ENCODE measurements around the gene KDM4B. TPM values are rescaled to one million over a fixed set of nuclear protein-coding genes. Genes with fewer than 3 reads are reported as not detected.

The KDM4B gene
- total RNA-seq, 4 donors from 2014 or later: 26.0 to 51.2 (median 34.2) TPM

GRCh38 chr19:5057860-5058259 is 88.9 kb downstream of the KDM4B start:
- intact Hi-C loops (cut with DNase I): loop anchor here (10.0 kb wide), 1 partner anchor 87 kb away; no protein-coding TSS in a partner anchor
- Histone ChIP-seq H3K27me3 (no peaks in the 10 kb centered on the region), H3K36me3 (peaks cover 15 to 85% (median 57%) of the 10 kb centered on the region in 4 donors), H3K4me1 (peaks cover 0 to 13% (median 8%) of the 10 kb centered on the region in 4 donors), H3K27ac (replicated peaks in 1 of 4) (no peak overlapping the region), H3K4me3 (no peak overlapping the region), H3K9me3 (peaks cover 0 to 7% (median 0%) of the 10 kb centered on the region in 4 donors)
- no peak for TF ChIP-seq EP300 (IDR thresholded peaks at IDR 0.05)
- no peak for TF ChIP-seq POLR2AphosphoS5 (IDR thresholded peaks at IDR 0.05)
- TF ChIP-seq POLR2A (IDR thresholded peaks at IDR 0.05; ENCODE audit: low read depth): no peak
- TF ChIP-seq CTCF (IDR thresholded peaks at IDR 0.05): no peak
- DNase-seq (ENCODE audit: extremely low spot score): no peak
- 97% methylated on average over 5 of the region's 5 CpGs for WGBS

- intact Hi-C loops (cut with DNase I): loop anchor here (10.0 kb wide), 1 partner anchor 86 kb away; no protein-coding TSS in a partner anchor
- H3K36me3 ChIP-seq: peaks cover 21 to 85% (median 62%) of the 10 kb centered on the region in 4 donors
- WGBS: 89% methylated on average over 23 of the region's 34 CpGs
Observed at GRCh38 chr19:5058521-5059212, 89.8 kb downstream of the KDM4B start.

GRCh38 chr19:5059213-5059574 is 90.3 kb downstream of the KDM4B start:
- Histone ChIP-seq H3K27ac (replicated peaks in 1 of 4) (no peak overlapping the region), H3K27me3 (no peaks in the 10 kb centered on the region), H3K9me3 (peaks cover 0 to 10% (median 0%) of the 10 kb centered on the region in 4 donors), H3K4me3 (no peak overlapping the region), H3K4me1 (peaks cover 0 to 13% (median 6%) of the 10 kb centered on the region in 4 donors), H3K36me3 (peaks cover 21 to 86% (median 61%) of the 10 kb centered on the region in 4 donors)
- no peak for TF ChIP-seq POLR2A (IDR thresholded peaks at IDR 0.05; ENCODE audit: low read depth)
- TF ChIP-seq CTCF (IDR thresholded peaks at IDR 0.05): no peak
- no peak for TF ChIP-seq POLR2AphosphoS5 (IDR thresholded peaks at IDR 0.05)
- no peak for TF ChIP-seq EP300 (IDR thresholded peaks at IDR 0.05)
- WGBS: 79% methylated on average over 17 of the region's 21 CpGs
- intact Hi-C loops (cut with DNase I): loop anchor here (10.0 kb wide), 1 partner anchor 86 kb away; no protein-coding TSS in a partner anchor
- DNase-seq (ENCODE audit: extremely low spot score): no peak

More at GRCh38 chr19:5058521-5059212, 89.8 kb downstream of the KDM4B start:
- H3K27me3 ChIP-seq: no peaks in the 10 kb centered on the region
- H3K4me1 ChIP-seq: peaks cover 0 to 13% (median 8%) of the 10 kb centered on the region in 4 donors
- H3K4me3 ChIP-seq: no peak overlapping the region
- no peak for DNase-seq (ENCODE audit: extremely low spot score)
- peaks cover 0 to 10% (median 0%) of the 10 kb centered on the region in 4 donors for H3K9me3 ChIP-seq
- TF ChIP-seq CTCF (IDR thresholded peaks at IDR 0.05) (no peak), POLR2A (IDR thresholded peaks at IDR 0.05; ENCODE audit: low read depth) (no peak), POLR2AphosphoS5 (IDR thresholded peaks at IDR 0.05) (no peak), EP300 (IDR thresholded peaks at IDR 0.05) (no peak)
- H3K27ac ChIP-seq (replicated peaks in 1 of 4): no peak overlapping the region

GRCh38 chr19:5059793-5060192 is 90.9 kb downstream of the KDM4B start:
- Histone ChIP-seq H3K4me1 (peaks cover 0 to 13% (median 6%) of the 10 kb centered on the region in 4 donors), H3K36me3 (peaks cover 21 to 86% (median 61%) of the 10 kb centered on the region in 4 donors), H3K9me3 (peaks cover 0 to 10% (median 0%) of the 10 kb centered on the region in 4 donors), H3K27me3 (no peaks in the 10 kb centered on the region), H3K27ac (replicated peaks in 1 of 4) (no peak overlapping the region), H3K4me3 (no peak overlapping the region)
- 96% methylated on average over 7 of the region's 12 CpGs for WGBS
- no peak for DNase-seq (ENCODE audit: extremely low spot score)
- TF ChIP-seq POLR2A (IDR thresholded peaks at IDR 0.05; ENCODE audit: low read depth): no peak
- TF ChIP-seq POLR2AphosphoS5 (IDR thresholded peaks at IDR 0.05): no peak
- intact Hi-C loops (cut with DNase I): loop anchor here (10.0 kb wide), 1 partner anchor 85 kb away; no protein-coding TSS in a partner anchor

GRCh38 chr19:5062195-5062594 is 93.3 kb downstream of the KDM4B start:
- Histone ChIP-seq H3K27me3 (no peaks in the 10 kb centered on the region), H3K36me3 (peaks cover 26 to 91% (median 68%) of the 10 kb centered on the region in 4 donors), H3K9me3 (peaks cover 0 to 10% (median 0%) of the 10 kb centered on the region in 4 donors), H3K4me1 (peaks cover 0 to 13% (median 6%) of the 10 kb centered on the region in 4 donors), H3K27ac (replicated peaks in 1 of 4) (no peak overlapping the region), H3K4me3 (no peak overlapping the region)
- TF ChIP-seq POLR2AphosphoS5 (IDR thresholded peaks at IDR 0.05): no peak
- no peak for TF ChIP-seq POLR2A (IDR thresholded peaks at IDR 0.05; ENCODE audit: low read depth)
- no peak for TF ChIP-seq EP300 (IDR thresholded peaks at IDR 0.05)
- no peak for TF ChIP-seq CTCF (IDR thresholded peaks at IDR 0.05)
- intact Hi-C loops (cut with DNase I): no loop called here
- whole genome bisulfite sequencing: 94% methylated on average over 9 of the region's 9 CpGs
- no peak for DNase-seq (ENCODE audit: extremely low spot score)

All from esophagus muscularis mucosa (tissue), 4 donors.